PC-3 (cell line): ENCODE data around the gene TRIM65. TPM values are rescaled to one million over a fixed set of nuclear protein-coding genes. Genes with fewer than 3 reads are reported as not detected.

Experiments used
- ATAC-seq: fragments of 200-7000 bp; cut with Tn5 transposase; 2 replicates; pipeline ENCODE4 v1.9.1; 2020; ENCODE audit warnings: mild to moderate bottlenecking, moderate library complexity
- BruUV-seq: library from RNA; stranded (reverse); fragments of 400-500 nt; replicated peaks from 2 replicates; lab custom pipeline; 2021; lab: Mats Ljungman, UMichigan
- CTCF ChIA-PET: fragments of 300-600 bp; sonication (Branson Sonifier 250); formaldehyde crosslinking; loops from one replicate; lab custom pipeline; 2022; ENCODE audit warnings: antibody characterized with exemption; lab: Charles Lee
- POLR2A ChIA-PET: fragments of 300-600 bp; sonication (Branson Sonifier 250); formaldehyde crosslinking; loops from one replicate; lab custom pipeline; 2022; ENCODE audit warnings: antibody characterized with exemption; ENCODE audit not compliant: unreplicated experiment; lab: Charles Lee
- DNase-seq: peaks from one replicate; pipeline ENCODE4 v3.0.0-alpha.2; 2015
- H2AFZ ChIP-seq: fragments of 300-600 bp; sonication (generic); 2 replicates; pipeline ENCODE4 v1.6.0; 2016; ENCODE audit warnings: antibody characterized with exemption, low read length
- H3F3A ChIP-seq: fragments of 300-600 bp; sonication (generic); one replicate; pipeline ENCODE4 v1.6.0; 2017; ENCODE audit warnings: antibody characterized with exemption, low read length, control low read depth, mild to moderate bottlenecking; ENCODE audit not compliant: unreplicated experiment
- H3K27ac ChIP-seq: fragments of 300-600 bp; sonication (generic); 2 replicates; pipeline ENCODE4 v1.5.1; 2016; ENCODE audit warnings: mild to moderate bottlenecking, low read length
- H3K27me3 ChIP-seq: fragments of 300-600 bp; sonication (generic); 2 replicates; pipeline ENCODE4 v1.6.1; 2016; ENCODE audit warnings: low read length, mixed read lengths
- H3K36me3 ChIP-seq: fragments of 300-600 bp; sonication (generic); 2 replicates; pipeline ENCODE4 v1.6.1; 2016; ENCODE audit warnings: low read depth, mixed run types, low read length, mixed read lengths
- H3K4me1 ChIP-seq: fragments of 300-600 bp; sonication (generic); 2 replicates; pipeline ENCODE4 v1.5.1; 2016; ENCODE audit warnings: low read length; ENCODE audit not compliant: insufficient read depth
- H3K4me2 ChIP-seq: fragments of 300-600 bp; sonication (generic); 2 replicates; pipeline ENCODE4 v1.6.0; 2016; ENCODE audit warnings: low read length
- H3K4me3 ChIP-seq: fragments of 300-600 bp; sonication (generic); 2 replicates; pipeline ENCODE4 v1.5.1; 2016; ENCODE audit warnings: mild to moderate bottlenecking, low read length, mixed read lengths
- H3K79me2 ChIP-seq: fragments of 300-600 bp; sonication (generic); 2 replicates; pipeline ENCODE4 v1.6.1; 2017; ENCODE audit warnings: low read length, mixed read lengths
- H3K9ac ChIP-seq: fragments of 300-600 bp; sonication (generic); 2 replicates; pipeline ENCODE4 v1.6.0; 2016; ENCODE audit warnings: mild to moderate bottlenecking, low read length
- H3K9me2 ChIP-seq: fragments of 300-600 bp; sonication (generic); replicated peaks from 2 replicates; pipeline ENCODE4 v1.6.1; 2016; ENCODE audit warnings: mixed run types, low read length, mixed read lengths
- H3K9me3 ChIP-seq: fragments of 300-600 bp; sonication (generic); 2 replicates; pipeline ENCODE4 v1.6.1; 2016; ENCODE audit warnings: low read length, mixed read lengths
- H4K20me1 ChIP-seq: fragments of 300-600 bp; sonication (generic); 2 replicates; pipeline ENCODE4 v1.6.1; 2016; ENCODE audit warnings: low read length, mixed read lengths
- CTCF ChIP-seq: fragments of 300-600 bp; sonication (generic); conservative IDR thresholded peaks from 2 replicates; pipeline ENCODE4 v1.5.1; 2017; ENCODE audit warnings: antibody characterized with exemption, low read depth, mild to moderate bottlenecking, low read length
- EZH2 ChIP-seq: fragments of 300-600 bp; sonication (generic); IDR thresholded peaks from one replicate; pipeline ENCODE4 v1.6.1; 2017; ENCODE audit warnings: antibody characterized with exemption, mild to moderate bottlenecking, low read length; ENCODE audit not compliant: unreplicated experiment
- EZH2phosphoT487 ChIP-seq: fragments of 300-600 bp; sonication (generic); IDR thresholded peaks from 2 replicates; pipeline ENCODE4 v1.6.1; 2018; ENCODE audit warnings: mild to moderate bottlenecking, antibody characterized with exemption, low read length, borderline replicate concordance
- intact Hi-C: fragments of 100-400 bp; cut with micrococcal nuclease; formaldehyde crosslinking; loops from 2 replicates; pipeline ENCODE4 v1.9.0; 2023
- total RNA-seq: library from RNA; depleted of rRNA; stranded (reverse); fragments of >200 nt; gene quantifications from 2 replicates; pipeline ENCODE4 v1.2.3, GENCODE V29; 2014

The TRIM65 gene
- total RNA-seq, 1 experiment from 2014 or later, result 32.3 TPM

- Histone ChIP-seq H3K9ac (no peak overlapping the region), H3K27me3 (no peaks in the 10 kb centered on the region), H3K79me2 (no peaks in the 10 kb centered on the region), H3K27ac (no peak overlapping the region), H2AFZ (no peak overlapping the region), H3K36me3 (no peaks in the 10 kb centered on the region), H3K9me3 (no peaks in the 10 kb centered on the region), H3K4me2 (no peak overlapping the region), H3F3A (no peaks in the 10 kb centered on the region), H4K20me1 (no peaks in the 10 kb centered on the region), H3K9me2 (no peaks in the 10 kb centered on the region), H3K4me3 (no peak overlapping the region), H3K4me1 (no peaks in the 10 kb centered on the region)
- BruUV-seq, result no TSS peak
- no peak for TF ChIP-seq CTCF
- no peak for TF ChIP-seq EZH2
- TF ChIP-seq EZH2phosphoT487, result no peak
- ATAC-seq, result no peak
- ChIA-PET CTCF (no interaction called here), POLR2A (no interaction called here)
- intact Hi-C loops, result no loop called here
- DNase-seq, result no peak
Measured at GRCh38 chr17:75926456-75926855, 29.7 kb upstream of the TRIM65 start.

DNA sequence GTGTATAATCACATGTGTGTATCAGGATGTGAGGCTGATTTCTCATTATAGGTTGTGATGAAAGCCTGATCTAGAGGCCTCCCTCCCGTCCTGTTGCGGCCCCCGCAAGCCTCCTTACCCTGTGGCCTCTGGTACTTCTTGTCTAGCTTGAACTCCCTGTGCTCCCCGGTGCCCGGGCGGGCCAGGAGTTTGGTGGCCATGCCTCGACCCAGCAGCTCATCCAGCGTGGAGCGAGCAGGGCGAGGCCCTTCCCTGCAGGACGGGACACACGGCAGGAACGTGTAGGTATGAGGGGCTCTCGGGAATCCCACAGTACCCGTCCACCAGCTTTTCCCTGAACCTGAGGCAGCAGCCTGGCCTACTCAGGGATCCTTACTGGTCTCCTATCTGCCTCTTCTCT lies 29.2 kb upstream of the TRIM65 start:
- ChIA-PET CTCF (no interaction called here), POLR2A (no interaction called here)
- TF ChIP-seq CTCF (no peak), EZH2phosphoT487 (no peak), EZH2 (no peak)
- BruUV-seq, result no TSS peak
- H3K4me1 ChIP-seq, result no peaks in the 10 kb centered on the region
- H3K9me3 ChIP-seq, result no peaks in the 10 kb centered on the region
- DNase-seq (no peak), ATAC-seq (no peak)
- no peaks in the 10 kb centered on the region for H3F3A ChIP-seq
- no peak overlapping the region for H2AFZ ChIP-seq
- intact Hi-C loops, result no loop called here
- no peaks in the 10 kb centered on the region for H3K9me2 ChIP-seq
- H4K20me1 ChIP-seq, result no peaks in the 10 kb centered on the region
- no peaks in the 10 kb centered on the region; the same call in 1 of the 2 replicates for H3K36me3 ChIP-seq
- H3K27me3 ChIP-seq, result no peaks in the 10 kb centered on the region
- H3K4me2 ChIP-seq, result no peak overlapping the region
- no peaks in the 10 kb centered on the region for H3K79me2 ChIP-seq
- H3K4me3 ChIP-seq, result no peak overlapping the region
- H3K27ac ChIP-seq, result no peak overlapping the region
- no peak overlapping the region for H3K9ac ChIP-seq

DNA sequence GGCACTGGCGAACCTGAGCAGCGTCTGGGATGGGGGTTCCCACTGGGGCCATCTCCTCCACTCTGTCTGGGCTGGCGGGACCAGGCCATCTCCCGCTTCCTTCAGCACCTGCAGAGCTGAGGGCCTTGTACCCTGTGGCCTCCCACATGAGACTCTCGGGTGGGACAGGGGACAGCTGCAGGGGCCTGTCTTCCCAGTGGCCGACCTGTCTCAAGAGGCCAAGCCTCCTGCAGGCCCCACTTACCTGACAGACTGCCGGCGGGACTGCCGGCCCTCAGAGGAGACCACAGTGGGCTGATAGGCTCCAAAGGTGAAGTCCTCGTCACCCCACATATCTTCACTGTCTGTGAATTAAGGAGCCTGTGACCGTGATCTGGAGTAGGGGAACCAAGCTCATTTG lies 28.4 kb upstream of the TRIM65 start:
- Histone ChIP-seq H3K27me3 (no peaks in the 10 kb centered on the region), H3K4me3 (no peak overlapping the region), H3K36me3 (no peaks in the 10 kb centered on the region; the same call in 1 of the 2 replicates), H3K79me2 (no peaks in the 10 kb centered on the region), H3K9ac (no peak overlapping the region), H3K27ac (no peak overlapping the region), H3K4me1 (no peaks in the 10 kb centered on the region), H4K20me1 (no peaks in the 10 kb centered on the region), H3F3A (no peaks in the 10 kb centered on the region), H3K9me3 (no peaks in the 10 kb centered on the region), H3K9me2 (no peaks in the 10 kb centered on the region), H2AFZ (no peak overlapping the region), H3K4me2 (no peak overlapping the region)
- ChIA-PET CTCF (no interaction called here), POLR2A (interaction anchor here (0.5 kb wide), 1 partner anchor 72 kb away, joined by 18 read pairs; no protein-coding TSS in a partner anchor)
- DNase-seq (no peak), ATAC-seq (no peak)
- intact Hi-C loops, result no loop called here
- BruUV-seq, result no TSS peak
- TF ChIP-seq EZH2, result no peak
